H1 (cell line): ENCODE measurements around the gene FBP1.

Experiments
- CBX5 ChIP-seq: fragments of 300-800, 300-1000 bp; sonication (generic); IDR thresholded peaks from 2 replicates; pipeline ENCODE4 v1.7.1; 2016; ENCODE audit warnings: antibody characterized with exemption, low read length, low read depth
- CHD2 ChIP-seq: IDR thresholded peaks from 2 replicates; pipeline ENCODE4 v1.6.1; 2012; ENCODE audit warnings: low read length, improper control_type of control experiment
- CTCF ChIP-seq, 3 experiments: IDR thresholded peaks; 1 replicate in 2 of 3; 2 replicates in 1 of 3; pipeline versions ENCODE4 v1.5.1 to v1.6.1; 2011; ENCODE audit warnings: low read length in 3 of 3, mild to moderate bottlenecking in 3 of 3, inconsistent platforms in 2 of 3, low read depth in 1 of 3, moderate library complexity in 1 of 3; ENCODE audit not compliant: insufficient read depth in 1 of 3; ENCODE audit errors: control extremely low read depth in 1 of 3
- MAX ChIP-seq: IDR thresholded peaks from 2 replicates; pipeline ENCODE4 v1.6.1; 2012; ENCODE audit warnings: inconsistent platforms
- SP1 ChIP-seq: IDR thresholded peaks from 2 replicates; pipeline ENCODE4 v1.6.1; 2011; ENCODE audit warnings: low read depth, low read length
- SUZ12 ChIP-seq: fragments of 200-600 bp; sonication (generic); IDR thresholded peaks from 2 replicates; pipeline ENCODE4 v1.6.1; 2012; ENCODE audit warnings: mild to moderate bottlenecking, inconsistent platforms, low read length, moderate library complexity, mixed read lengths

GRCh38 chr9:94619026-94619425 lies 20.3 kb downstream of the FBP1 start:
- TF ChIP-seq CTCF (IDR thresholded peaks at IDR 0.05; ENCODE audit: control extremely low read depth in 1 of 3, insufficient read depth in 1 of 3, low read depth in 1 of 3, low read length in 3 of 3) (no peak), CHD2 (no peak), SUZ12 (no peak), CBX5 (no peak), MAX (no peak), SP1 (no peak)
